Panc1 (cell line): ENCODE data around the gene NEURL2. TPM values are rescaled to one million over a fixed set of nuclear protein-coding genes. Genes with fewer than 3 reads are reported as not detected.

ENCODE experiments used
- ATAC-seq: fragments of 200-7000 bp; cut with Tn5 transposase; 2 replicates; pipeline ENCODE4 v1.9.1; 2020; ENCODE audit warnings: mild to moderate bottlenecking, moderate library complexity
- BruUV-seq: library from RNA; stranded (reverse); fragments of 400-500 nt; replicated peaks from 2 replicates; lab custom pipeline; 2021; lab: Mats Ljungman, UMichigan
- CTCF ChIA-PET: fragments of 300-600 bp; sonication (Branson Sonifier 250); formaldehyde crosslinking; loops from one replicate; lab custom pipeline; 2022; ENCODE audit warnings: antibody characterized with exemption; lab: Charles Lee
- POLR2A ChIA-PET: fragments of 300-600 bp; sonication (Branson Sonifier 250); formaldehyde crosslinking; loops from one replicate; lab custom pipeline; 2022; ENCODE audit warnings: antibody characterized with exemption; lab: Charles Lee
- DNase-seq: peaks from one replicate; pipeline ENCODE4 v3.0.0-alpha.2; 2010; ENCODE audit warnings: low read depth, low spot score
- H3K27ac ChIP-seq: 2 replicates; pipeline ENCODE4 v1.5.1; 2011; ENCODE audit warnings: mild to moderate bottlenecking, low read length, inconsistent platforms
- H3K27me3 ChIP-seq: fragments of 200-500 bp; sonication (Bioruptor generic); 2 replicates; pipeline ENCODE4 v1.6.0; 2014; ENCODE audit warnings: low read length, inconsistent platforms; ENCODE audit not compliant: control insufficient read depth, insufficient read depth
- H3K36me3 ChIP-seq: fragments of 200-500 bp; sonication (Bioruptor generic); 2 replicates; pipeline ENCODE4 v1.5.1; 2014; ENCODE audit warnings: inconsistent platforms, mild to moderate bottlenecking, low read length, moderate library complexity; ENCODE audit not compliant: control insufficient read depth, insufficient read depth
- H3K4me1 ChIP-seq: 2 replicates; pipeline ENCODE4 v1.5.1; 2011; ENCODE audit warnings: inconsistent platforms, mild to moderate bottlenecking, low read length, moderate library complexity; ENCODE audit not compliant: control insufficient read depth, insufficient read depth
- H3K4me3 ChIP-seq, 2 experiments: 2 replicates each; pipeline ENCODE4 v1.5.1; 2011 to 2012; ENCODE audit warnings: low read depth in 2 of 2, low read length in 2 of 2, mild to moderate bottlenecking in 2 of 2, inconsistent platforms in 1 of 2, moderate library complexity in 1 of 2
- H3K9me3 ChIP-seq: fragments of 200-500 bp; sonication (Bioruptor generic); 2 replicates; pipeline ENCODE4 v1.5.1; 2014; ENCODE audit warnings: low read depth, mild to moderate bottlenecking, inconsistent platforms, low read length, moderate library complexity; ENCODE audit not compliant: control insufficient read depth, insufficient read depth
- CTCF ChIP-seq: fragments of 450-650 bp; IDR thresholded peaks from 2 replicates; pipeline ENCODE4 v1.5.1; 2017; ENCODE audit warnings: mild to moderate bottlenecking
- POLR2AphosphoS5 ChIP-seq: IDR thresholded peaks from 2 replicates; pipeline ENCODE4 v1.6.1; 2012; ENCODE audit warnings: mild to moderate bottlenecking, low read depth, low read length, moderate library complexity
- REST ChIP-seq, 2 experiments: IDR thresholded peaks; 2 replicates each; pipeline ENCODE4 v1.6.1; 2011 to 2012; ENCODE audit warnings: low read depth in 2 of 2, control low read depth in 1 of 2, low read length in 1 of 2, mild to moderate bottlenecking in 1 of 2, moderate library complexity in 1 of 2; ENCODE audit not compliant: insufficient read depth in 1 of 2
- SIN3A ChIP-seq: IDR thresholded peaks from 2 replicates; pipeline ENCODE4 v1.6.1; 2012; ENCODE audit warnings: low read depth, mild to moderate bottlenecking, low read length, moderate library complexity, borderline replicate concordance; ENCODE audit not compliant: insufficient read depth
- TCF7L2 ChIP-seq: IDR thresholded peaks from 2 replicates; pipeline ENCODE4 v1.6.1; 2011; ENCODE audit warnings: mild to moderate bottlenecking, low read depth, low read length, inconsistent platforms
- in situ Hi-C: cut with HindIII; loops from 2 replicates; pipeline ENCODE4 v1.10.0; 2016; ENCODE audit warnings: low sequenced_read_pairs, low pct_unique_long_range_greater_than_20kb
- intact Hi-C: fragments of 100-400 bp; cut with micrococcal nuclease; formaldehyde crosslinking; loops from one replicate; pipeline ENCODE4 v1.10.0; 2022; ENCODE audit not compliant: unreplicated experiment
- total RNA-seq: library from RNA; stranded (reverse); gene quantifications from one replicate; pipeline ENCODE4 v1.2.1, GENCODE V29; 2021; ENCODE audit not compliant: unreplicated experiment

Gene NEURL2
- total RNA-seq, 1 experiment from 2014 or later = 3.0 TPM

- POLR2A ChIA-PET = no interaction called here
- no peak for DNase-seq
- H3K4me1 ChIP-seq = peaks cover 5% of the 10 kb centered on the region
- no peak for TF ChIP-seq SIN3A
- TF ChIP-seq POLR2AphosphoS5 = no peak
- TF ChIP-seq REST (IDR thresholded peaks at IDR 0.05; ENCODE audit: insufficient read depth in 1 of 2, low read depth in 2 of 2, low read length in 1 of 2) = no peak
- no peak for TF ChIP-seq CTCF
- no peak for TF ChIP-seq TCF7L2
- in situ Hi-C loops = no loop called here
- no peaks in the 10 kb centered on the region for H3K27me3 ChIP-seq
- H3K27ac ChIP-seq = no peak overlapping the region
- H3K4me3 ChIP-seq = no peak overlapping the region
- H3K9me3 ChIP-seq = no peaks in the 10 kb centered on the region
- ATAC-seq = no peak
- BruUV-seq = no TSS peak
- intact Hi-C loops = no loop called here
- 0 out of 2 replicates have a peak, but pooled peaks cover 2% of the 10 kb centered on the region for H3K36me3 ChIP-seq
- CTCF ChIA-PET = interaction anchor here (0.6 kb wide), 1 partner anchor 16 kb away, joined by 3 read pairs; no protein-coding TSS in a partner anchor
Measured at GRCh38 chr20:45845452-45845851, 45.6 kb downstream of the NEURL2 start.

- BruUV-seq = no TSS peak
- intact Hi-C loops = no loop called here
- POLR2A ChIA-PET = no interaction called here
- no peak overlapping the region for H3K27ac ChIP-seq
- no peaks in the 10 kb centered on the region for H3K27me3 ChIP-seq
- no peak overlapping the region for H3K4me3 ChIP-seq
- CTCF ChIA-PET = no interaction called here
- in situ Hi-C loops = no loop called here
- no peak for TF ChIP-seq POLR2AphosphoS5
- TF ChIP-seq SIN3A = no peak
- TF ChIP-seq CTCF = no peak
- TF ChIP-seq REST (IDR thresholded peaks at IDR 0.05; ENCODE audit: insufficient read depth in 1 of 2, low read depth in 2 of 2, low read length in 1 of 2) = no peak
- TF ChIP-seq TCF7L2 = no peak
- DNase-seq (no peak), ATAC-seq (no peak)
- no peaks in the 10 kb centered on the region for H3K9me3 ChIP-seq
- 0 out of 2 replicates have a peak, but pooled peaks cover 2% of the 10 kb centered on the region for H3K36me3 ChIP-seq
- H3K4me1 ChIP-seq = peaks cover 5% of the 10 kb centered on the region
Measured at GRCh38 chr20:45843506-45843905, 47.5 kb downstream of the NEURL2 start.
